Gastroesophageal sphincter (tissue), 3 donors: Measurements from ENCODE around the gene RFX7.
A peak's percentile ranks its signal among the peaks of the same experiment; 100 is the strongest.

Experiments used
- EP300 ChIP-seq: sonication (generic); formaldehyde crosslinking; IDR thresholded peaks from one replicate; pipeline ENCODE4 v1.6.1; 2017; ENCODE audit warnings: antibody characterized with exemption, mild to moderate bottlenecking
- POLR2AphosphoS5 ChIP-seq: sonication (generic); formaldehyde crosslinking; IDR thresholded peaks from one replicate; pipeline ENCODE4 v1.6.1; 2017; ENCODE audit warnings: antibody characterized with exemption
- TF ChIP-seq, protein P1 (sequence below), 4 experiments: fragments of 200-600 bp in 2 of 4; fragments of 450-650 bp in 2 of 4; sonication (generic) in 1 of 4; IDR thresholded peaks; one replicate each; pipeline ENCODE4 v1.5.1; 2017 to 2019; ENCODE audit warnings: antibody characterized with exemption in 4 of 4, mild to moderate bottlenecking in 2 of 4, moderate library complexity in 2 of 4

- TF ChIP-seq, protein P1, sequence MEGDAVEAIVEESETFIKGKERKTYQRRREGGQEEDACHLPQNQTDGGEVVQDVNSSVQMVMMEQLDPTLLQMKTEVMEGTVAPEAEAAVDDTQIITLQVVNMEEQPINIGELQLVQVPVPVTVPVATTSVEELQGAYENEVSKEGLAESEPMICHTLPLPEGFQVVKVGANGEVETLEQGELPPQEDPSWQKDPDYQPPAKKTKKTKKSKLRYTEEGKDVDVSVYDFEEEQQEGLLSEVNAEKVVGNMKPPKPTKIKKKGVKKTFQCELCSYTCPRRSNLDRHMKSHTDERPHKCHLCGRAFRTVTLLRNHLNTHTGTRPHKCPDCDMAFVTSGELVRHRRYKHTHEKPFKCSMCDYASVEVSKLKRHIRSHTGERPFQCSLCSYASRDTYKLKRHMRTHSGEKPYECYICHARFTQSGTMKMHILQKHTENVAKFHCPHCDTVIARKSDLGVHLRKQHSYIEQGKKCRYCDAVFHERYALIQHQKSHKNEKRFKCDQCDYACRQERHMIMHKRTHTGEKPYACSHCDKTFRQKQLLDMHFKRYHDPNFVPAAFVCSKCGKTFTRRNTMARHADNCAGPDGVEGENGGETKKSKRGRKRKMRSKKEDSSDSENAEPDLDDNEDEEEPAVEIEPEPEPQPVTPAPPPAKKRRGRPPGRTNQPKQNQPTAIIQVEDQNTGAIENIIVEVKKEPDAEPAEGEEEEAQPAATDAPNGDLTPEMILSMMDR (IDR thresholded peaks at IDR 0.05) = no peak
- TF ChIP-seq EP300 = no peak
- peak; percentile 83 for TF ChIP-seq POLR2AphosphoS5
Observed at GRCh38 chr15:56040081-56041035, 203.3 kb downstream of the RFX7 start.
